ENCODE measurements around the gene EIF6. TPM values are rescaled to one million over a fixed set of nuclear protein-coding genes. Genes with fewer than 3 reads are reported as not detected.

The EIF6 gene
- total and polyA plus RNA-seq, 9 of the 15 experiments (the other 6 are each of a cell fraction or from before 2014, with no cell fraction given): 165 to 832 (median 229) TPM

- TF ChIP-seq, protein P1, sequence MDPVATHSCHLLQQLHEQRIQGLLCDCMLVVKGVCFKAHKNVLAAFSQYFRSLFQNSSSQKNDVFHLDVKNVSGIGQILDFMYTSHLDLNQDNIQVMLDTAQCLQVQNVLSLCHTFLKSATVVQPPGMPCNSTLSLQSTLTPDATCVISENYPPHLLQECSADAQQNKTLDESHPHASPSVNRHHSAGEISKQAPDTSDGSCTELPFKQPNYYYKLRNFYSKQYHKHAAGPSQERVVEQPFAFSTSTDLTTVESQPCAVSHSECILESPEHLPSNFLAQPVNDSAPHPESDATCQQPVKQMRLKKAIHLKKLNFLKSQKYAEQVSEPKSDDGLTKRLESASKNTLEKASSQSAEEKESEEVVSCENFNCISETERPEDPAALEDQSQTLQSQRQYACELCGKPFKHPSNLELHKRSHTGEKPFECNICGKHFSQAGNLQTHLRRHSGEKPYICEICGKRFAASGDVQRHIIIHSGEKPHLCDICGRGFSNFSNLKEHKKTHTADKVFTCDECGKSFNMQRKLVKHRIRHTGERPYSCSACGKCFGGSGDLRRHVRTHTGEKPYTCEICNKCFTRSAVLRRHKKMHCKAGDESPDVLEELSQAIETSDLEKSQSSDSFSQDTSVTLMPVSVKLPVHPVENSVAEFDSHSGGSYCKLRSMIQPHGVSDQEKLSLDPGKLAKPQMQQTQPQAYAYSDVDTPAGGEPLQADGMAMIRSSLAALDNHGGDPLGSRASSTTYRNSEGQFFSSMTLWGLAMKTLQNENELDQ (CRISPR knock-in tag; IDR thresholded peaks at IDR 0.05; ENCODE audit: borderline replicate concordance): no peak
- TF ChIP-seq HCFC1 (IDR thresholded peaks at IDR 0.05; ENCODE audit: low read depth, low read length) (no peak), KLF1 (tag; IDR thresholded peaks at IDR 0.05) (no peak), FOXK1 (CRISPR knock-in tag; IDR thresholded peaks at IDR 0.05; ENCODE audit: borderline replicate concordance) (no peak), HOMEZ (CRISPR knock-in tag; IDR thresholded peaks at IDR 0.05) (no peak), NFATC3 (IDR thresholded peaks at IDR 0.05) (no peak), MYC (IDR thresholded peaks at IDR 0.05; ENCODE audit: low read depth, low read length) (peak; percentile 64), MYC (CRISPR knock-in tag; IDR thresholded peaks at IDR 0.05; ENCODE audit: borderline replicate concordance, low read depth) (no peak), MAFG (tag; conservative IDR thresholded peaks at IDR 0.05) (peak; percentile 62), ZC3H8 (IDR thresholded peaks at IDR 0.05) (no peak), MAFK (IDR thresholded peaks at IDR 0.05; ENCODE audit: low read length) (peak; percentile 67), BCL6 (CRISPR knock-in tag; IDR thresholded peaks at IDR 0.05) (no peak), MXI1 (IDR thresholded peaks at IDR 0.05; ENCODE audit: low read depth, low read length) (no peak), BCOR (IDR thresholded peaks at IDR 0.05) (no peak), RB1 (IDR thresholded peaks at IDR 0.05; ENCODE audit: low read depth) (no peak), CSDE1 (IDR thresholded peaks at IDR 0.05) (no peak)
- TF ChIP-seq, protein P2, sequence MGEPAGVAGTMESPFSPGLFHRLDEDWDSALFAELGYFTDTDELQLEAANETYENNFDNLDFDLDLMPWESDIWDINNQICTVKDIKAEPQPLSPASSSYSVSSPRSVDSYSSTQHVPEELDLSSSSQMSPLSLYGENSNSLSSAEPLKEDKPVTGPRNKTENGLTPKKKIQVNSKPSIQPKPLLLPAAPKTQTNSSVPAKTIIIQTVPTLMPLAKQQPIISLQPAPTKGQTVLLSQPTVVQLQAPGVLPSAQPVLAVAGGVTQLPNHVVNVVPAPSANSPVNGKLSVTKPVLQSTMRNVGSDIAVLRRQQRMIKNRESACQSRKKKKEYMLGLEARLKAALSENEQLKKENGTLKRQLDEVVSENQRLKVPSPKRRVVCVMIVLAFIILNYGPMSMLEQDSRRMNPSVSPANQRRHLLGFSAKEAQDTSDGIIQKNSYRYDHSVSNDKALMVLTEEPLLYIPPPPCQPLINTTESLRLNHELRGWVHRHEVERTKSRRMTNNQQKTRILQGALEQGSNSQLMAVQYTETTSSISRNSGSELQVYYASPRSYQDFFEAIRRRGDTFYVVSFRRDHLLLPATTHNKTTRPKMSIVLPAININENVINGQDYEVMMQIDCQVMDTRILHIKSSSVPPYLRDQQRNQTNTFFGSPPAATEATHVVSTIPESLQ (CRISPR knock-in tag; IDR thresholded peaks at IDR 0.05): no peak
- TF ChIP-seq, protein P3, sequence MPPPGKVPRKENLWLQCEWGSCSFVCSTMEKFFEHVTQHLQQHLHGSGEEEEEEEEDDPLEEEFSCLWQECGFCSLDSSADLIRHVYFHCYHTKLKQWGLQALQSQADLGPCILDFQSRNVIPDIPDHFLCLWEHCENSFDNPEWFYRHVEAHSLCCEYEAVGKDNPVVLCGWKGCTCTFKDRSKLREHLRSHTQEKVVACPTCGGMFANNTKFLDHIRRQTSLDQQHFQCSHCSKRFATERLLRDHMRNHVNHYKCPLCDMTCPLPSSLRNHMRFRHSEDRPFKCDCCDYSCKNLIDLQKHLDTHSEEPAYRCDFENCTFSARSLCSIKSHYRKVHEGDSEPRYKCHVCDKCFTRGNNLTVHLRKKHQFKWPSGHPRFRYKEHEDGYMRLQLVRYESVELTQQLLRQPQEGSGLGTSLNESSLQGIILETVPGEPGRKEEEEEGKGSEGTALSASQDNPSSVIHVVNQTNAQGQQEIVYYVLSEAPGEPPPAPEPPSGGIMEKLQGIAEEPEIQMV (tag; conservative IDR thresholded peaks at IDR 0.05; ENCODE audit: low read depth): no peak
- TF ChIP-seq, protein P4, sequence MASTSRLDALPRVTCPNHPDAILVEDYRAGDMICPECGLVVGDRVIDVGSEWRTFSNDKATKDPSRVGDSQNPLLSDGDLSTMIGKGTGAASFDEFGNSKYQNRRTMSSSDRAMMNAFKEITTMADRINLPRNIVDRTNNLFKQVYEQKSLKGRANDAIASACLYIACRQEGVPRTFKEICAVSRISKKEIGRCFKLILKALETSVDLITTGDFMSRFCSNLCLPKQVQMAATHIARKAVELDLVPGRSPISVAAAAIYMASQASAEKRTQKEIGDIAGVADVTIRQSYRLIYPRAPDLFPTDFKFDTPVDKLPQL (IDR thresholded peaks at IDR 0.05; ENCODE audit: extremely low read depth, insufficient read length): no peak
- TF ChIP-seq, protein P5, sequence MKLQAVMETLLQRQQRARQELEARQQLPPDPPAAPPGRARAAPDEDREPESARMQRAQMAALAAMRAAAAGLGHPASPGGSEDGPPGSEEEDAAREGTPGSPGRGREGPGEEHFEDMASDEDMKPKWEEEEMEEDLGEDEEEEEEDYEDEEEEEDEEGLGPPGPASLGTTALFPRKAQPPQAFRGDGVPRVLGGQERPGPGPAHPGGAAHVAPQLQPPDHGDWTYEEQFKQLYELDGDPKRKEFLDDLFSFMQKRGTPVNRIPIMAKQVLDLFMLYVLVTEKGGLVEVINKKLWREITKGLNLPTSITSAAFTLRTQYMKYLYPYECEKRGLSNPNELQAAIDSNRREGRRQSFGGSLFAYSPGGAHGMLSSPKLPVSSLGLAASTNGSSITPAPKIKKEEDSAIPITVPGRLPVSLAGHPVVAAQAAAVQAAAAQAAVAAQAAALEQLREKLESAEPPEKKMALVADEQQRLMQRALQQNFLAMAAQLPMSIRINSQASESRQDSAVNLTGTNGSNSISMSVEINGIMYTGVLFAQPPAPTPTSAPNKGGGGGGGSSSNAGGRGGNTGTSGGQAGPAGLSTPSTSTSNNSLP (IDR thresholded peaks at IDR 0.05; ENCODE audit: borderline replicate concordance, low read depth, low read length): 0 out of 2 replicates have a peak, but pooled peaks have one; percentile 25
Observed at GRCh38 chr20:35311409-35311808, 26.8 kb upstream of the EIF6 start (continued).

All from K562 (cell line).